ENCODE results near the gene SCNN1G. TPM values are rescaled to one million over a fixed set of nuclear protein-coding genes. Genes with fewer than 3 reads are reported as not detected.

The SCNN1G gene
- total and polyA plus RNA-seq, 12 donors: 0.03 to 0.30 (median 0.09) TPM; not detected in 8

GRCh38 chr16:23164736-23165135 lies 17.8 kb upstream of the SCNN1G start:
- DNase-seq (no peak), ATAC-seq (no peak)
- intact Hi-C loops (cut with DNase I): no loop called here
- H3K9me3 ChIP-seq: peaks cover 0 to 12% (median 0%) of the 10 kb centered on the region in 11 donors
- no peak for TF ChIP-seq CTCF (IDR thresholded peaks at IDR 0.05)
- H3K36me3 ChIP-seq: no peaks in the 10 kb centered on the region
- no peaks in the 10 kb centered on the region for H3K4me1 ChIP-seq
- no peak overlapping the region for H3K27ac ChIP-seq
- 84 to 88% methylated on average over 4 of the region's 4 CpGs for WGBS, 2 donors
- H3K27me3 ChIP-seq: peaks cover 0 to 17% (median 6%) of the 10 kb centered on the region in 7 donors
- no peak overlapping the region for H3K4me3 ChIP-seq

GRCh38 chr16:23172583-23172982 lies 10.0 kb upstream of the SCNN1G start:
- 42% methylated on average over 7 of the region's 7 CpGs for WGBS, 2 donors
- Histone ChIP-seq H3K27me3 (peaks cover 0 to 54% (median 16%) of the 10 kb centered on the region in 7 donors), H3K9me3 (no peaks in the 10 kb centered on the region), H3K4me1 (no peaks in the 10 kb centered on the region), H3K27ac (no peak overlapping the region), H3K36me3 (no peaks in the 10 kb centered on the region), H3K4me3 (no peak overlapping the region)
- ATAC-seq (no peak), DNase-seq (no peak)
- TF ChIP-seq CTCF (IDR thresholded peaks at IDR 0.05): no peak
- intact Hi-C loops (cut with DNase I): loop anchor here in 1 of 10 donors (10.0 kb wide), 1 partner anchor 278 kb away; no protein-coding TSS in a partner anchor

GRCh38 chr16:23172994-23173393 lies 9.6 kb upstream of the SCNN1G start:
- ATAC-seq: no peak
- Histone ChIP-seq H3K27me3 (peaks cover 0 to 53% (median 12%) of the 10 kb centered on the region in 7 donors), H3K9me3 (no peaks in the 10 kb centered on the region), H3K4me3 (no peak overlapping the region), H3K4me1 (no peaks in the 10 kb centered on the region), H3K27ac (no peak overlapping the region), H3K36me3 (no peaks in the 10 kb centered on the region)
- TF ChIP-seq CTCF (IDR thresholded peaks at IDR 0.05): no peak
- 92% methylated on average over 3 of the region's 3 CpGs for WGBS, 2 donors
- no peak for DNase-seq
- intact Hi-C loops (cut with DNase I): loop anchor here in 1 of 10 donors (10.0 kb wide), 1 partner anchor 278 kb away; no protein-coding TSS in a partner anchor

- no peak for TF ChIP-seq CTCF (IDR thresholded peaks at IDR 0.05)
- H3K9me3 ChIP-seq: no peaks in the 10 kb centered on the region
- ATAC-seq: no peak
- DNase-seq: no peak
- intact Hi-C loops (cut with DNase I): loop anchor here in 1 of 10 donors (10.0 kb wide), 1 partner anchor 280 kb away; no protein-coding TSS in a partner anchor
- no peak overlapping the region for H3K27ac ChIP-seq
- H3K36me3 ChIP-seq: no peaks in the 10 kb centered on the region
- peaks cover 0 to 57% (median 19%) of the 10 kb centered on the region in 7 donors for H3K27me3 ChIP-seq
- no peaks in the 10 kb centered on the region for H3K4me1 ChIP-seq
- H3K4me3 ChIP-seq: no peak overlapping the region
- 47 to 49% methylated on average over 2 of the region's 2 CpGs for WGBS, 2 donors
Observed at GRCh38 chr16:23174622-23175021, 7.9 kb upstream of the SCNN1G start.
